HG03097 (cell line): Measurements from ENCODE around the gene PARP15.

Experiments
- ATAC-seq: cut with Tn5 transposase; IDR thresholded peaks from one replicate; pipeline ENCODE4 v1.9.1; 2021; ENCODE audit not compliant: unreplicated experiment, low FRiP score

PARP15 gene

GRCh38 chr3:122568755-122569154, 8.7 kb upstream of the PARP15 start:
- ATAC-seq = no peak

- no peak for ATAC-seq
Observed at GRCh38 chr3:122572940-122573412, 4.5 kb upstream of the PARP15 start.

GRCh38 chr3:122576174-122576940, 1.1 kb upstream of the PARP15 start:
- peak; percentile 79 for ATAC-seq

- no peak for ATAC-seq
Observed at GRCh38 chr3:122578069-122578740, 755 bp downstream of the PARP15 start.

- ATAC-seq = no peak
Observed at GRCh38 chr3:122580470-122580869, 3.0 kb downstream of the PARP15 start.

GRCh38 chr3:122581622-122582021, 4.2 kb downstream of the PARP15 start:
- no peak for ATAC-seq

GRCh38 chr3:122582390-122582789, 4.9 kb downstream of the PARP15 start:
- no peak for ATAC-seq

- ATAC-seq = no peak
Observed at GRCh38 chr3:122586098-122586497, 8.6 kb downstream of the PARP15 start.

DNA sequence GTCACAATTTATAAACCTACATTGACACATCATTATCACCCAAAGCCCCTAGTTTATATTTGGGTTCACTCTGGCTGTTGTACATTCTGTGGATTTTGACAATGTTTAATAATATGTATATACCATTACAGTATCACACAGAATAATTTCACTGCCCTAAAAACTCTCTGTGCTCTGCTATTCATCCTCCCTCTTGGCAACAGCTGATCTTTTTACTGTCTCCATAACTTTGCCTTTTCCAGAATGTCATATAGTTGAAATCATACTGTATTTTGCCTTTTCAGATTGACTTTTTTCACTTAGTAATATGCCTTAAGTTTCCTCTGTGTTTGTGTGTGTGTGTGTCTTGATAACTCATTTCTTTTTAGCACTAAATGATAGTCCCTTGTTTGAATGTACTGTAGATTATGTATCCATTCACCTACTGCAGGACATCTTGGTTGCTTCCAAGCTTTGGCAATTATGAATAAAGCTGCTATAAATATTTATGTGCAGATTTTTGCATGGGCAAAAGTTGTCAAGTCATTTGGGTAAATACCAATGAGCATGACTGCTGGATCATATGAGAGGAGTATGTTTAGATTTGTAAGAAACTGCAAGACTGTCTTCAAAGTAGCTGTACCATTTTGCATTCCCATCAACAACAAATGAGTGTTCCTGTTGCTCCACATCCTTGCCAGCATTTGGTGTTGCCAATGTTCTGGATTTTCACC, 9.5 kb downstream of the PARP15 start:
- ATAC-seq = no peak

DNA sequence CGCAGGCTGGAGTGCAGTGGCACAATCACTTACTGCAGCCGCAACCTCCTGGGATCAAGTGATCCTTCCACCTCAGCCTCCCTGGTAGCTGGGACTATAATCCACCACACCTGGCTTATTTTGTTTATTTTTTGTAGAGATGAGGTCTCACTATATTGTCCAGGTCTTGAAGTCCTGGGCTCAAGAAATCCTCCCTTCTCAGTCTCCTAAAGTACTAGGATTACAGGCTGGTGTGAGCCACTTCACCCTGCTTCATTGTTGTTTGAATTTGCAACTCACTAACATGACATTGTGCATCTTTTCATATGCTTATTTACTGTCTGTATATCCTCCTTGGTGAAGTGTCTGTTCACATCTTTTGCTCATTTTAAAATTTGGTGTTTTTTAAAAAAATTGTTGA, 10.1 kb downstream of the PARP15 start:
- no peak for ATAC-seq

DNA sequence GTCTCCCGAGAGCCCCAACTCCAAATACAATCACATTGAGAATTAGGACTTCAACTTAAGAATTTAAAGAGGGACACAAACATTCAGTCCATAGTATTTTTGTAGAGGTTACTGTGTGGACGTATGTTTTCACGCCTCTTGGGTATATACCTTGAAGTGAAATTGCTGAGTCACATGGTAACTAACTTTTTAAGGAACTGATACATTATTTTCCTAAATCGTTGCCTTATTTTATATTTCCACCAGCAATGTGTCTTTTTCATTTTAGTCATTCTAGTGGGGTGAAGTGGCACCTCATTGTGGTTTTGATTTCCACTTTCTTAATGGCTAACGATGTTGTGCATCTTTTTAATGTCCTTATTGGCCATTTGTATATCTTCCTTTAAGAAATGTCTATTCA, 11.8 kb downstream of the PARP15 start:
- peak; percentile 50 for ATAC-seq

- ATAC-seq = no peak
Observed at GRCh38 chr3:122590610-122591009, 13.2 kb downstream of the PARP15 start.

DNA sequence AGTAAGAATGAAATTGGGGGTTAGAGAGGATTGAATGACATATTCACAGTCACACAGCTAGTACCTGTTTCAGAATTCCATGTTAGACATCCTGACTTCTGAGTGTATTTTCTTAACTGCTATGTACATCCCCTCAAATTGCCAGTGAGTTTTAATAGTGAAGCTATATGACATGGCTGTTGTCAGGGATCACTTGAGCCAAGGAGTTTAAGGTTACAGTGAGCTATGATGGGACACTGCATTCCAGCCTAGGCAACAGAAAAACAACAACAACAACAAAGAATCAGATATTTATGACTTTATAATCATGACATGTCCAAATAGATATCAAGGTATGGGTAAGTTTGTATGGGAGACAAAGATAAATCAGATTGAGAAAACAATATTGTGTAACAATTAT, 16.6 kb downstream of the PARP15 start:
- ATAC-seq = no peak

GRCh38 chr3:122598151-122598550, 20.7 kb downstream of the PARP15 start:
- ATAC-seq = no peak

DNA sequence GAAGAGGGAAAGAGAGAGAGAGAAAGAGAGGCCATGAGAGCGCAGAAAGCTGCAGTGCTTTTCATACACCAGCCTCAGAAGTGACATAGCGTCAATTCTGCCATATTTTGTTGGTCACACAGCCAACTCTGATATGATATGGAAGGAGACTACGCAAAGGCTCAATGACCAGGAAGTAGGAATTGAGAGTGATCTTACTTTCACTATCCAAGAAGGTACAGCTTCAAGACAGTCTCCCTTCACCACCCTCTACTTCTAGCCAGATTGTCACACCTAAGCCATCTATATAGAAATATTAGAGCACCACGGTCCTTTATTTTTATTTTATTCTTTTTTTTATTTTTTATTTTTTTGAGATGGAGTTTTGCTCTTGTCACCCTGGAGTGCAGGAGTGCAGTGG, 21.1 kb downstream of the PARP15 start:
- ATAC-seq = no peak

DNA sequence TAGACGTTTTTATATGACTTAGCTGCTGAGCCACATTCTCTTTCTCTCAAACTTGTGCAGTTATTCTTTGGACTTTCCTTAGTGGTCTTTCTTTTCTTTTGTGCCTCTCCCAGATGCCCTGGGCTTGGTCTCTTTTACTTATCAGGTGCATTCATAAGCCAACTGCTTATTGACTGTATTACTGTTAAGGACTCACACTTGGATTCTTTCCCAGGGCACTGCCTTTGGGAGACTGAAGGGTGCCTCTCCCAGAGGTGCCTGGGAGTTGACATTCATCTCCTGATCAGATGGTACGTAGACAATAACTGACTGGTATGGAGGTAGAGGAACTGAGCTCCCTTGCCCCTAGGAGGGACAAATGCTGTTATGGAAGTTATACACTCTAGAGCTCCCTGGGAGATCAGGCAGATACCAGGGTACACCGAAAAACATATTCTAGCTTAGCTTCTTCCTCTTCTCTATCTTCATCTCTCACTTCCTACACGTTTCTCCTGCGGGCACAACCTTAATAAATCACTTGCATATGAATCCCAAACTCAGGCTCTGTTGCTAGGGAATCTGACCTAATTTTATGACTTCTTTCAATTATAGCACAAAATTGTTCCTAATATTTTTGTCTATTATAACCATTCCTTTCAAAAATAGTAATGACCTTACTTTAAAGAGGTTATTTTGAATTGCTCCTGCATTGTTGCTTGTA, 24.7 kb downstream of the PARP15 start:
- no peak for ATAC-seq

GRCh38 chr3:122603056-122603455, 25.6 kb downstream of the PARP15 start:
- ATAC-seq = no peak

DNA sequence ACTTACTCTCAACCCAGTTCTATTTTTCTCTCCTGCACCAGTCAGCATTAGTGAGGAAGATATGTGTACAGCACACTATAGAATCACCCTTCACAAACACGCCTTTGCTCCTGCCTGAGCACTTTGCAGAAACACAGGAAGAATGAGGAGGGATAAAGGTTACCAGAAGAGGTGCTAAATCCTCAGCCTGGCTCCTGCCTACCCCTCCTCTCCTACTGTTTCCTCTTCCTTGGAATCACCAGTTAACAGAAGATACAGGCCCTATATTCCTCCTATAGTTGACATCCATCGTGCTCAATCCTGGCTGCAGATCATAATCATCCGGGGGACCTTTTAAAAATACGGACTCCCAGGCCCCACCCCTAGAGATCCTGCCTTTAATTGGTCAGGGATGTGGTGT, 28.9 kb downstream of the PARP15 start:
- ATAC-seq = no peak

- no peak for ATAC-seq
Observed at GRCh38 chr3:122608916-122609315, 31.5 kb downstream of the PARP15 start.

GRCh38 chr3:122609798-122610559, 32.5 kb downstream of the PARP15 start:
- peak; percentile 91 for ATAC-seq
